K562 (cell line): ENCODE measurements around the gene NEUROD4. TPM values are rescaled to one million over a fixed set of nuclear protein-coding genes. Genes with fewer than 3 reads are reported as not detected.

Experiments used
- ATAC-seq: fragments of 200-7000 bp; cut with Tn5 transposase; 3 replicates; pipeline ENCODE4 v1.9.1; 2020; ENCODE audit warnings: moderate library complexity
- BruUV-seq: library from RNA; stranded (reverse); fragments of 400-500 nt; replicated peaks from 2 replicates; lab custom pipeline; 2021; lab: Mats Ljungman, UMichigan
- CTCF ChIA-PET: fragments of 300-600 bp; formaldehyde crosslinking; extraction: SDS; loops from one replicate; lab custom pipeline; 2021; ENCODE audit warnings: low intra/inter-chr PET ratio; lab: Yijun Ruan, JAX
- POLR2A ChIA-PET: fragments of 300-600, 350-650 bp; sonication (Branson Sonifier 250); formaldehyde crosslinking; extraction: SDS; loops from one replicate; lab custom pipeline; 2021; ENCODE audit warnings: antibody characterized with exemption, inconsistent platforms; lab: Yijun Ruan, JAX
- DNase-seq, 4 experiments: peaks; one replicate each; pipeline versions ENCODE4 v3.0.0 to v3.0.0-alpha.2; 2011 to 2018; ENCODE audit warnings: low spot score in 3 of 4, mixed read lengths in 3 of 4; ENCODE audit errors: extremely low read depth in 1 of 4
- FAIRE-seq: peaks from 2 replicates; lab custom pipeline; 2011; peaks lifted over from hg19 to GRCh38; lab: Jason Lieb, UNC
- H2AFZ ChIP-seq: 2 replicates; pipeline ENCODE4 v1.6.0; 2011; ENCODE audit warnings: low read depth, low read length, control low read depth, inconsistent platforms
- H3K27ac ChIP-seq: fragments of 200-600 bp; 3 replicates; pipeline ENCODE4 v1.8.0; 2011; ENCODE audit warnings: low read depth, mild to moderate bottlenecking, control low read depth, inconsistent platforms, low read length, moderate library complexity, mixed read lengths; ENCODE audit errors: extremely low read depth
- H3K27me3 ChIP-seq, 2 experiments: fragments of 300-600 bp in 1 of 2; 2 replicates in 1 of 2; 3 replicates in 1 of 2; pipeline versions ENCODE4 v1.6.0 to v1.8.0; 2011; ENCODE audit warnings: inconsistent platforms in 2 of 2, low read length in 2 of 2, mild to moderate bottlenecking in 1 of 2, mixed read lengths in 1 of 2, moderate library complexity in 1 of 2; ENCODE audit not compliant: control insufficient read depth in 2 of 2, insufficient read depth in 2 of 2
- H3K36me3 ChIP-seq: fragments of 300-600 bp; 3 replicates; pipeline ENCODE4 v1.8.0; 2011; ENCODE audit warnings: mild to moderate bottlenecking, low read length, inconsistent platforms; ENCODE audit not compliant: control insufficient read depth, insufficient read depth
- H3K4me1 ChIP-seq, 2 experiments: fragments of 200-600 bp in 1 of 2; replicated peaks in 1 of 2; 2 replicates in 1 of 2; 3 replicates in 1 of 2; pipeline versions ENCODE4 v1.5.1 to v1.8.0; 2011; ENCODE audit warnings: inconsistent platforms in 2 of 2, low read length in 2 of 2, mild to moderate bottlenecking in 1 of 2, mixed read lengths in 1 of 2, moderate library complexity in 1 of 2; ENCODE audit not compliant: control insufficient read depth in 2 of 2, insufficient read depth in 2 of 2
- H3K4me2 ChIP-seq: 2 replicates; pipeline ENCODE4 v1.6.1; 2011; ENCODE audit warnings: low read length, control low read depth, inconsistent platforms, mixed read lengths; ENCODE audit not compliant: insufficient read depth
- H3K4me3 ChIP-seq: fragments of 200-600 bp; sonication (generic), shearing (Covaris generic); 2 replicates; pipeline ENCODE4 v1.5.1; 2016; ENCODE audit warnings: control low read depth, inconsistent platforms
- H3K79me2 ChIP-seq: fragments of 200-600 bp; 3 replicates; pipeline ENCODE4 v1.8.0; 2011; ENCODE audit warnings: low read length, inconsistent platforms; ENCODE audit not compliant: control insufficient read depth, insufficient read depth
- H3K9ac ChIP-seq, 2 experiments: 2 replicates each; pipeline versions ENCODE4 v1.6.0 to v1.6.1; 2011; ENCODE audit warnings: low read depth in 2 of 2, low read length in 2 of 2, control low read depth in 1 of 2, inconsistent platforms in 1 of 2, mild to moderate bottlenecking in 1 of 2, mixed read lengths in 1 of 2; ENCODE audit not compliant: insufficient read depth in 1 of 2
- H3K9me1 ChIP-seq: one replicate; pipeline ENCODE4 v1.6.0; 2011; ENCODE audit warnings: inconsistent platforms, mild to moderate bottlenecking, low read length, moderate library complexity; ENCODE audit not compliant: control insufficient read depth, insufficient read depth
- H3K9me3 ChIP-seq: replicated peaks from 2 replicates; pipeline ENCODE4 v1.5.1; 2011; ENCODE audit warnings: low read depth, low read length, inconsistent platforms; ENCODE audit not compliant: control insufficient read depth, insufficient read depth
- H4K20me1 ChIP-seq: replicated peaks from 2 replicates; pipeline ENCODE4 v1.6.1; 2011; ENCODE audit warnings: low read length, inconsistent platforms, mixed read lengths; ENCODE audit not compliant: control insufficient read depth, insufficient read depth
- ARID2 ChIP-seq: fragments of 450-650 bp; IDR thresholded peaks from 2 replicates; pipeline ENCODE4 v1.6.1; 2017; ENCODE audit warnings: antibody characterized with exemption, mild to moderate bottlenecking
- CTCF ChIP-seq, 3 experiments: IDR thresholded peaks in 2 of 3; conservative IDR thresholded peaks in 1 of 3; 2 replicates each; pipeline ENCODE4 v1.5.1; 2011 to 2012; ENCODE audit warnings: low read length in 3 of 3, mild to moderate bottlenecking in 3 of 3, control low read depth in 2 of 3, improper control_type of control experiment in 1 of 3, inconsistent platforms in 1 of 3, low read depth in 1 of 3, mixed read lengths in 1 of 3, moderate library complexity in 1 of 3; ENCODE audit not compliant: insufficient read depth in 2 of 3
- DMBX1 ChIP-seq: fragments of 250-450 bp; sonication (Bioruptor Pico); IDR thresholded peaks from 2 replicates; pipeline ENCODE4 v1.8.0; 2022; ENCODE audit warnings: inconsistent platforms, mild to moderate bottlenecking, moderate library complexity, borderline replicate concordance
- REST ChIP-seq, 2 experiments: fragments of 450-650 bp; formaldehyde crosslinking in 1 of 2; IDR thresholded peaks; 2 replicates each; pipeline versions ENCODE4 v1.4.0 to v1.6.1; 2014 to 2020; ENCODE audit warnings: mild to moderate bottlenecking in 2 of 2, borderline replicate concordance in 1 of 2, low read depth in 1 of 2
- STAG1 ChIP-seq: sonication (generic); formaldehyde crosslinking; IDR thresholded peaks from 2 replicates; pipeline ENCODE4 v1.5.0; 2020; ENCODE audit warnings: missing genetic modification reagents, borderline replicate concordance
- ZNF282 ChIP-seq: sonication (generic); formaldehyde crosslinking; IDR thresholded peaks from 2 replicates; pipeline ENCODE4 v1.8.1; 2023; ENCODE audit warnings: missing genetic modification reagents
- WGBS: fragments of 100-300 bp; shearing (Covaris generic); methylation state at CpG from one replicate; pipeline ENCODE4 v1.1.6; 2016; ENCODE audit warnings: low coverage, mixed read lengths; ENCODE audit not compliant: insufficient coverage; ENCODE audit errors: missing lambda C conversion rate; 5-methylcytosine and 5-hydroxymethylcytosine counted together
- in situ Hi-C: fragments of 300-500 bp; cut with MboI; formaldehyde crosslinking; loops from 4 replicates; pipeline ENCODE4 v1.15.0; 2018; ENCODE audit warnings: inconsistent platforms, mixed read lengths
- intact Hi-C: fragments of 100-400 bp; cut with micrococcal nuclease; formaldehyde crosslinking; loops from 2 replicates; pipeline ENCODE4 v1.14.2; 2022
- polyA plus RNA-seq, 8 experiments: library from polyadenylated mRNA; depleted of rRNA in 4 of 8; stranded (reverse) in 5 of 8; unstranded in 3 of 8; fragments of >200 nt; fragmentation: Nextera tagmentation in 2 of 8; fragmentation: Illumina TruSeq in 1 of 8; extraction: Ambion mirVana in 2 of 8; extraction: Trizol in 1 of 8; gene quantifications; 2 replicates each; pipeline versions ENCODE4 v1.2.1 to v1.2.3, GENCODE V29; 2011 to 2014; ENCODE audit warnings: inconsistent platforms in 1 of 8, missing spikeins in 1 of 8
- total RNA-seq, 7 experiments: library from RNA; depleted of rRNA in 6 of 7; stranded (reverse); fragments of >200 nt in 6 of 7; fragmentation: Illumina TruSeq in 2 of 7; extraction: Trizol in 2 of 7; gene quantifications; 2 replicates each; pipeline versions ENCODE4 v1.2.1 to v1.2.3, GENCODE V29; 2011 to 2021; ENCODE audit warnings: low replicate concordance in 1 of 7

The NEUROD4 gene
- total and polyA plus RNA-seq, 9 of the 15 experiments (the other 6 are each of a cell fraction or from before 2014, with no cell fraction given): not detected

- peak; percentile 51 to 68 (median 65) for TF ChIP-seq CTCF (IDR thresholded peaks at IDR 0.05 in 2 of 3, conservative IDR thresholded peaks at IDR 0.05 in 1 of 3; ENCODE audit: insufficient read depth in 2 of 3, low read depth in 1 of 3, low read length in 3 of 3)
- TF ChIP-seq DMBX1 (CRISPR knock-in tag): no peak
- TF ChIP-seq STAG1 (CRISPR knock-in tag): peak; percentile 19; the same call in 1 of the 2 replicates
Observed at GRCh38 chr12:55072083-55072482, 52.3 kb downstream of the NEUROD4 start (continued).

- H3K79me2 ChIP-seq: no peaks in the 10 kb centered on the region
- H3K36me3 ChIP-seq: no peaks in the 10 kb centered on the region
- BruUV-seq: no TSS peak
- no peak overlapping the region for H3K9ac ChIP-seq
- no peak overlapping the region for H3K4me3 ChIP-seq
- H4K20me1 ChIP-seq: no peaks in the 10 kb centered on the region
- WGBS: under 1% methylated on average over 8 of the region's 8 CpGs
- no peaks in the 10 kb centered on the region for H3K9me1 ChIP-seq
- H3K4me1 ChIP-seq: no peaks in the 10 kb centered on the region
- no peaks in the 10 kb centered on the region; a peak in 1 of 5 replicates for H3K27me3 ChIP-seq
- H2AFZ ChIP-seq: no peak overlapping the region
- FAIRE-seq (peak; percentile 95), ATAC-seq (peak; percentile 85), DNase-seq (peak; percentile 64 to 79 (median 66))
- ChIA-PET POLR2A (interaction anchor here (1.1 kb wide), 1 partner anchor 85 kb away, joined by 3 read pairs; no protein-coding TSS in a partner anchor), CTCF (interaction anchor here (0.6 to 6.6 kb wide), 13 partner anchors 64 to 494 kb away, joined by 3 to 97 read pairs (median 4); partner anchors contain the start of gene MUCL1)
- no peak overlapping the region for H3K27ac ChIP-seq
- no peaks in the 10 kb centered on the region for H3K9me3 ChIP-seq
- in situ Hi-C loops (no loop called here), intact Hi-C loops (loop anchor here (1.0 to 5.0 kb wide), 7 partner anchors 70 to 371 kb away; partner anchors contain the start of gene MUCL1)
- no peak overlapping the region for H3K4me2 ChIP-seq
- peak; percentile 81; the same call in 1 of the 2 replicates for TF ChIP-seq REST (IDR thresholded peaks at IDR 0.05; ENCODE audit: borderline replicate concordance)
- TF ChIP-seq REST (CRISPR knock-in tag; IDR thresholded peaks at IDR 0.05; ENCODE audit: low read depth): no peak
- no peak for TF ChIP-seq ZNF282
- 0 out of 2 replicates have a peak, but pooled peaks have one; percentile 28 for TF ChIP-seq ARID2
Observed at GRCh38 chr12:55073043-55074022, 53.6 kb downstream of the NEUROD4 start.
